HepG2 (cell line): ENCODE measurements around the gene NDUFS6. TPM values are rescaled to one million over a fixed set of nuclear protein-coding genes. Genes with fewer than 3 reads are reported as not detected.
A peak's percentile ranks its signal among the peaks of the same experiment; 100 is the strongest.

ENCODE experiments used
- ARID3A ChIP-seq: IDR thresholded peaks from 2 replicates; pipeline ENCODE4 v1.6.1; 2012; ENCODE audit warnings: low read depth, low read length, improper control_type of control experiment
- ATF2 ChIP-seq: sonication (generic); formaldehyde crosslinking; IDR thresholded peaks from 2 replicates; pipeline ENCODE4 v1.4.0; 2020; ENCODE audit warnings: missing genetic modification reagents
- IKZF5 ChIP-seq: IDR thresholded peaks from 2 replicates; pipeline ENCODE4 v1.6.1; 2018; ENCODE audit warnings: missing genetic modification reagents, mild to moderate bottlenecking, missing compliant biosample characterization
- TAF1 ChIP-seq: sonication (generic); formaldehyde crosslinking; IDR thresholded peaks from 2 replicates; pipeline ENCODE4 v1.4.0; 2020; ENCODE audit warnings: missing genetic modification reagents
- USF2 ChIP-seq, 2 experiments: sonication (generic) in 1 of 2; formaldehyde crosslinking in 1 of 2; IDR thresholded peaks; 2 replicates each; pipeline versions ENCODE4 v1.5.1 to v1.6.1; 2011 to 2020; ENCODE audit warnings: borderline replicate concordance in 1 of 2, low read depth in 1 of 2, low read length in 1 of 2, mild to moderate bottlenecking in 1 of 2, missing genetic modification reagents in 1 of 2, moderate library complexity in 1 of 2
- ZNF136 ChIP-seq: sonication (generic); formaldehyde crosslinking; IDR thresholded peaks from 2 replicates; pipeline ENCODE4 v1.8.1; 2022; ENCODE audit warnings: low read depth, mild to moderate bottlenecking, moderate library complexity, missing genetic modification reagents
- ZNF180 ChIP-seq: sonication (generic); formaldehyde crosslinking; IDR thresholded peaks from 2 replicates; pipeline ENCODE4 v1.4.0; 2020; ENCODE audit warnings: low read depth, missing genetic modification reagents, borderline replicate concordance
- ZNF557 ChIP-seq: sonication (generic); formaldehyde crosslinking; IDR thresholded peaks from 2 replicates; pipeline ENCODE4 v1.4.0; 2020; ENCODE audit warnings: missing genetic modification reagents
- ZNF580 ChIP-seq: IDR thresholded peaks from 2 replicates; pipeline ENCODE4 v1.6.1; 2016; ENCODE audit warnings: low read depth, borderline replicate concordance
- ZNF724P ChIP-seq: sonication (generic); formaldehyde crosslinking; IDR thresholded peaks from 2 replicates; pipeline ENCODE4 v1.8.0; 2022; ENCODE audit warnings: missing genetic modification reagents, borderline replicate concordance
- ZNF766 ChIP-seq: sonication (generic); formaldehyde crosslinking; IDR thresholded peaks from 2 replicates; pipeline ENCODE4 v1.5.0; 2020; ENCODE audit warnings: missing genetic modification reagents, borderline replicate concordance
- ZNF773 ChIP-seq: sonication (generic); formaldehyde crosslinking; IDR thresholded peaks from 2 replicates; pipeline ENCODE4 v1.4.0; 2020; ENCODE audit warnings: missing genetic modification reagents, borderline replicate concordance
- ZNF790 ChIP-seq: sonication (generic); formaldehyde crosslinking; IDR thresholded peaks from 2 replicates; pipeline ENCODE4 v1.8.0; 2022; ENCODE audit warnings: missing genetic modification reagents, mild to moderate bottlenecking, borderline replicate concordance
- polyA plus RNA-seq, 8 experiments: library from polyadenylated mRNA; depleted of rRNA in 3 of 8; stranded (reverse) in 7 of 8; unstranded in 1 of 8; fragments of >200 nt; fragmentation: Illumina TruSeq in 4 of 8; extraction: Trizol in 4 of 8; gene quantifications; 2 replicates each; pipeline versions ENCODE4 v1.2.1 to v1.2.3, GENCODE V29; 2011 to 2016; ENCODE audit warnings: low read depth in 4 of 8, missing spikeins in 1 of 8, mixed read lengths in 1 of 8; ENCODE audit not compliant: insufficient read depth in 1 of 8
- total RNA-seq, 5 experiments: library from RNA; depleted of rRNA; stranded (reverse); fragments of >200 nt; fragmentation: Illumina TruSeq; extraction: Trizol; gene quantifications; 2 replicates each; pipeline ENCODE4 v1.2.3, GENCODE V29; 2016; ENCODE audit warnings: low read depth in 1 of 5
- TF ChIP-seq, protein P1 (sequence below): sonication (generic); formaldehyde crosslinking; conservative IDR thresholded peaks from 2 replicates; pipeline ENCODE4 v1.4.0; 2020; ENCODE audit warnings: mild to moderate bottlenecking, missing genetic modification reagents, moderate library complexity

The NDUFS6 gene
- total and polyA plus RNA-seq, 2 of the 13 experiments (the other 11 are each of a cell fraction or from before 2014, with no cell fraction given) = 23.7 to 50.4 TPM

- TF ChIP-seq, protein P1, sequence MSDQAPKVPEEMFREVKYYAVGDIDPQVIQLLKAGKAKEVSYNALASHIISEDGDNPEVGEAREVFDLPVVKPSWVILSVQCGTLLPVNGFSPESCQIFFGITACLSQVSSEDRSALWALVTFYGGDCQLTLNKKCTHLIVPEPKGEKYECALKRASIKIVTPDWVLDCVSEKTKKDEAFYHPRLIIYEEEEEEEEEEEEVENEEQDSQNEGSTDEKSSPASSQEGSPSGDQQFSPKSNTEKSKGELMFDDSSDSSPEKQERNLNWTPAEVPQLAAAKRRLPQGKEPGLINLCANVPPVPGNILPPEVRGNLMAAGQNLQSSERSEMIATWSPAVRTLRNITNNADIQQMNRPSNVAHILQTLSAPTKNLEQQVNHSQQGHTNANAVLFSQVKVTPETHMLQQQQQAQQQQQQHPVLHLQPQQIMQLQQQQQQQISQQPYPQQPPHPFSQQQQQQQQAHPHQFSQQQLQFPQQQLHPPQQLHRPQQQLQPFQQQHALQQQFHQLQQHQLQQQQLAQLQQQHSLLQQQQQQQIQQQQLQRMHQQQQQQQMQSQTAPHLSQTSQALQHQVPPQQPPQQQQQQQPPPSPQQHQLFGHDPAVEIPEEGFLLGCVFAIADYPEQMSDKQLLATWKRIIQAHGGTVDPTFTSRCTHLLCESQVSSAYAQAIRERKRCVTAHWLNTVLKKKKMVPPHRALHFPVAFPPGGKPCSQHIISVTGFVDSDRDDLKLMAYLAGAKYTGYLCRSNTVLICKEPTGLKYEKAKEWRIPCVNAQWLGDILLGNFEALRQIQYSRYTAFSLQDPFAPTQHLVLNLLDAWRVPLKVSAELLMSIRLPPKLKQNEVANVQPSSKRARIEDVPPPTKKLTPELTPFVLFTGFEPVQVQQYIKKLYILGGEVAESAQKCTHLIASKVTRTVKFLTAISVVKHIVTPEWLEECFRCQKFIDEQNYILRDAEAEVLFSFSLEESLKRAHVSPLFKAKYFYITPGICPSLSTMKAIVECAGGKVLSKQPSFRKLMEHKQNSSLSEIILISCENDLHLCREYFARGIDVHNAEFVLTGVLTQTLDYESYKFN (CRISPR knock-in tag) = 0 out of 2 replicates have a peak, but pooled peaks have one; percentile 19
- TF ChIP-seq ZNF557 = no peak
- TF ChIP-seq IKZF5 = peak; percentile 43; the same call in 1 of the 2 replicates
- TF ChIP-seq ZNF180 (CRISPR knock-in tag) = no peak
- no peak for TF ChIP-seq ARID3A
- TF ChIP-seq ZNF136 (CRISPR knock-in tag) = no peak
- TF ChIP-seq USF2 (IDR thresholded peaks at IDR 0.05; ENCODE audit: low read depth, low read length) = peak; percentile 87
- peak; percentile 96; the same call in 1 of the 2 replicates for TF ChIP-seq USF2 (CRISPR knock-in tag; IDR thresholded peaks at IDR 0.05; ENCODE audit: borderline replicate concordance)
- TF ChIP-seq ZNF773 = 0 out of 2 replicates have a peak, but pooled peaks have one; percentile 68
- TF ChIP-seq ZNF580 (CRISPR knock-in tag) = peak; percentile 39; the same call in 1 of the 2 replicates
- TF ChIP-seq ZNF724P = 0 out of 2 replicates have a peak, but pooled peaks have one; percentile 19
- peak; percentile 11; the same call in 1 of the 2 replicates for TF ChIP-seq ZNF766 (CRISPR knock-in tag)
- TF ChIP-seq ZNF790 (CRISPR knock-in tag) = peak; percentile 83
- peak; percentile 81 for TF ChIP-seq TAF1 (CRISPR knock-in tag)
- peak; percentile 46; the same call in 1 of the 2 replicates for TF ChIP-seq ATF2 (CRISPR knock-in tag)
Observed at GRCh38 chr5:1799602-1800471, 1.4 kb upstream of the NDUFS6 start, which contains the start of gene MRPL36 (continued).
